GM23338 (cell line): ENCODE data around the gene PITHD1. TPM values are rescaled to one million over a fixed set of nuclear protein-coding genes. Genes with fewer than 3 reads are reported as not detected.
A peak's percentile ranks its signal among the peaks of the same experiment; 100 is the strongest.
"Not testable (repeated sequence)": the region's sequence is repeated elsewhere in the genome, so short reads cannot be mapped to it uniquely, and the experiment has no call there.

ENCODE experiments used
- ATAC-seq: fragments of 200-7000 bp; cut with Tn5 transposase; 3 replicates; pipeline ENCODE4 v1.9.1; 2020
- DNase-seq: peaks from one replicate; pipeline ENCODE4 v3.0.0-alpha.2; 2015; ENCODE audit warnings: low spot score
- H2AFZ ChIP-seq: fragments of 200-600 bp; sonication (generic); 2 replicates; pipeline ENCODE4 v1.8.0; 2016; ENCODE audit warnings: antibody characterized with exemption, mild to moderate bottlenecking, moderate library complexity
- H3F3A ChIP-seq: fragments of 200-600 bp; sonication (generic); replicated peaks from 2 replicates; pipeline ENCODE4 v1.8.0; 2017; ENCODE audit warnings: antibody characterized with exemption, mixed run types, low read depth
- H3K27ac ChIP-seq: fragments of 200-600 bp; sonication (generic); 2 replicates; pipeline ENCODE4 v1.6.1; 2016; ENCODE audit warnings: low read depth
- H3K27me3 ChIP-seq: fragments of 200-600 bp; sonication (generic); 2 replicates; pipeline ENCODE4 v1.8.0; 2016; ENCODE audit warnings: mild to moderate bottlenecking, mixed run types, moderate library complexity; ENCODE audit not compliant: insufficient read depth
- H3K36me3 ChIP-seq: fragments of 200-600 bp; sonication (generic); 2 replicates; pipeline ENCODE4 v1.8.0; 2016; ENCODE audit warnings: mild to moderate bottlenecking; ENCODE audit not compliant: insufficient read depth
- H3K4me1 ChIP-seq: fragments of 200-600 bp; sonication (generic); 2 replicates; pipeline ENCODE4 v1.8.0; 2016; ENCODE audit warnings: mild to moderate bottlenecking, moderate library complexity; ENCODE audit not compliant: insufficient read depth
- H3K4me2 ChIP-seq: fragments of 200-600 bp; sonication (generic); 2 replicates; pipeline ENCODE4 v1.7.1; 2017; ENCODE audit warnings: mixed run types
- H3K4me3 ChIP-seq: fragments of 200-600 bp; sonication (generic); 2 replicates; pipeline ENCODE4 v1.6.1; 2016; ENCODE audit warnings: mixed run types
- H3K79me2 ChIP-seq: fragments of 200-600 bp; sonication (generic); replicated peaks from 2 replicates; pipeline ENCODE4 v1.8.0; 2017; ENCODE audit warnings: mild to moderate bottlenecking; ENCODE audit not compliant: insufficient read depth
- H3K9me2 ChIP-seq: fragments of 200-600 bp; sonication (generic); 2 replicates; pipeline ENCODE4 v1.8.0; 2017; ENCODE audit not compliant: insufficient read depth
- H4K20me1 ChIP-seq: fragments of 200-600 bp; sonication (generic); replicated peaks from 2 replicates; pipeline ENCODE4 v1.8.0; 2017; ENCODE audit warnings: mild to moderate bottlenecking; ENCODE audit not compliant: insufficient read depth
- H3K27ac Mint-ChIP-seq: 2 replicates; pipeline ENCODE4 v1.8.0; 2020; ENCODE audit warnings: inconsistent platforms, mild to moderate bottlenecking, moderate library complexity, mixed read lengths
- H3K27me3 Mint-ChIP-seq: 3 replicates; pipeline ENCODE4 v1.8.0; 2022; ENCODE audit warnings: low read depth, mild to moderate bottlenecking, moderate library complexity, mixed read lengths, inconsistent platforms; ENCODE audit not compliant: insufficient read depth, poor library complexity
- H3K36me3 Mint-ChIP-seq: 3 replicates; pipeline ENCODE4 v1.8.0; 2021; ENCODE audit warnings: low read depth, mild to moderate bottlenecking, inconsistent platforms, moderate library complexity, mixed read lengths
- H3K4me1 Mint-ChIP-seq: 3 replicates; pipeline ENCODE4 v1.8.0; 2020; ENCODE audit warnings: mild to moderate bottlenecking, inconsistent platforms, mixed read lengths
- H3K4me3 Mint-ChIP-seq: 3 replicates; pipeline ENCODE4 v1.8.0; 2021; ENCODE audit warnings: moderate library complexity, mild to moderate bottlenecking, inconsistent platforms, mixed read lengths
- H3K9me3 Mint-ChIP-seq: 3 replicates; pipeline ENCODE4 v1.8.0; 2020; ENCODE audit warnings: moderate library complexity, mild to moderate bottlenecking, inconsistent platforms, mixed read lengths
- EZH2 ChIP-seq: fragments of 200-600 bp; sonication (generic); IDR thresholded peaks from one replicate; pipeline ENCODE4 v1.8.0; 2017; ENCODE audit warnings: antibody characterized with exemption, mild to moderate bottlenecking, low read depth; ENCODE audit not compliant: unreplicated experiment
- EZH2phosphoT487 ChIP-seq: fragments of 200-600 bp; sonication (generic); IDR thresholded peaks from one replicate; pipeline ENCODE4 v1.8.1; 2018; ENCODE audit warnings: antibody characterized with exemption; ENCODE audit not compliant: unreplicated experiment
- JUNB ChIP-seq: IDR thresholded peaks from one replicate; pipeline ENCODE4 v1.6.1; 2016; ENCODE audit warnings: antibody characterized with exemption; ENCODE audit not compliant: unreplicated experiment
- NANOG ChIP-seq: IDR thresholded peaks from 2 replicates; pipeline ENCODE4 v1.6.1; 2016; ENCODE audit warnings: antibody characterized with exemption, borderline replicate concordance
- POLR2AphosphoS5 ChIP-seq: IDR thresholded peaks from 2 replicates; pipeline ENCODE4 v1.6.1; 2016; ENCODE audit warnings: antibody characterized with exemption, low read depth
- STAT1 ChIP-seq: IDR thresholded peaks from one replicate; pipeline ENCODE4 v1.6.1; 2016; ENCODE audit warnings: antibody characterized with exemption; ENCODE audit not compliant: unreplicated experiment
- polyA plus RNA-seq: library from polyadenylated mRNA; unstranded; fragments of >200 nt; fragmentation: Nextera tagmentation; extraction: Ambion mirVana; gene quantifications from 2 replicates; pipeline ENCODE4 v1.2.1, GENCODE V29; 2016
- total RNA-seq: library from RNA; depleted of rRNA; stranded (reverse); fragments of >200 nt; shearing (Covaris generic); gene quantifications from 2 replicates; pipeline ENCODE4 v1.2.3, GENCODE V29; 2014
- TF ChIP-seq, protein P1 (sequence below): fragments of 250-450 bp; sonication (Bioruptor Pico); IDR thresholded peaks from 2 replicates; pipeline ENCODE4 v1.5.0; 2020; ENCODE audit warnings: mild to moderate bottlenecking, moderate library complexity
- TF ChIP-seq, protein P2 (sequence below): IDR thresholded peaks from 2 replicates; pipeline ENCODE4 v1.6.1; 2016; ENCODE audit warnings: antibody characterized with exemption
- TF ChIP-seq, protein P3 (sequence below), 2 experiments: fragments of 200-600 bp in 1 of 2; sonication (generic) in 1 of 2; conservative IDR thresholded peaks; 2 replicates each; pipeline versions ENCODE4 v1.5.1 to v1.6.1; 2016 to 2017; ENCODE audit warnings: antibody characterized with exemption in 2 of 2, low read depth in 2 of 2, mild to moderate bottlenecking in 2 of 2, moderate library complexity in 1 of 2
- TF ChIP-seq, protein P4 (sequence below): IDR thresholded peaks from one replicate; pipeline ENCODE4 v1.6.1; 2018; ENCODE audit warnings: antibody characterized with exemption; ENCODE audit not compliant: unreplicated experiment

PITHD1 gene
- total and polyA plus RNA-seq, 2 experiments from 2014 or later: 52.9 to 99.0 TPM

DNA sequence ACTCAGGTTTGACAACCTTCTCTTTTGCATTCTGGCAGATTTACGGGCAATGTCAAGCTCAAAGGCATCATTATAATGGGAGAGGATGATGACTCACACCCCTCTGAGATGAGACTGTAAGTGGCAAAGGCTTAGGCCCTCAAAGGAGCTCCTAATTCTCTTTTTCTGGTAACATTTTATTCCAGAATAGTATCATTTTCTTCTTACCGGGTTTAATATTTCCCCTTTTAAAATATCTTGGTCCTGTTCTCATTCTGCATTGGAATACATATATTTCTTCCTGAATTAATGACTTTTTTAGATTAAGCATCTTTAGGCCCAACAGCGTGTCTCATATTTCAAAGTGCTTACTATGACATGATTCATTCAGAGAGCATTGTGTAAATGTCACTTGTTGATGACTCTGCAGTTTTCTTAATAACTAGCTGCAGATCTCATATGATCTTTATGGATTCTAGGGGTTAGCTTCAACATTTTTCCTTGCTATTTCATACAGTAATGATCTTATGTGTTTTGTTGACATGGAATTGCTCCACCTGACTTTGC is 1.7 kb downstream of the PITHD1 start:
- H3K4me3 Mint-ChIP-seq: peak overlapping the region; percentile 96
- peaks cover 33% of the 10 kb centered on the region for H3K36me3 Mint-ChIP-seq
- peaks cover 23% of the 10 kb centered on the region for H3K36me3 ChIP-seq
- peaks cover 13% of the 10 kb centered on the region for H3K4me1 Mint-ChIP-seq
- H3K27ac ChIP-seq: no peak overlapping the region
- H3K9me2 ChIP-seq: no peaks in the 10 kb centered on the region
- H3K4me1 ChIP-seq: peaks cover 18% of the 10 kb centered on the region; the same call in 1 of the 2 replicates
- H3K27me3 Mint-ChIP-seq: peaks cover 4% of the 10 kb centered on the region
- peak overlapping the region; percentile 95 for H3K4me2 ChIP-seq
- peak overlapping the region; percentile 97 for H3K4me3 ChIP-seq
- no peaks in the 10 kb centered on the region for H3K9me3 Mint-ChIP-seq
- no peaks in the 10 kb centered on the region for H3K27me3 ChIP-seq
- ATAC-seq (no peak), DNase-seq (no peak)
- H3K27ac Mint-ChIP-seq: no peak overlapping the region
- peaks cover 65% of the 10 kb centered on the region for H3K79me2 ChIP-seq
- no peak overlapping the region for H2AFZ ChIP-seq
- peaks cover 17% of the 10 kb centered on the region for H4K20me1 ChIP-seq
- TF ChIP-seq EZH2: no peak
- TF ChIP-seq, protein P1, sequence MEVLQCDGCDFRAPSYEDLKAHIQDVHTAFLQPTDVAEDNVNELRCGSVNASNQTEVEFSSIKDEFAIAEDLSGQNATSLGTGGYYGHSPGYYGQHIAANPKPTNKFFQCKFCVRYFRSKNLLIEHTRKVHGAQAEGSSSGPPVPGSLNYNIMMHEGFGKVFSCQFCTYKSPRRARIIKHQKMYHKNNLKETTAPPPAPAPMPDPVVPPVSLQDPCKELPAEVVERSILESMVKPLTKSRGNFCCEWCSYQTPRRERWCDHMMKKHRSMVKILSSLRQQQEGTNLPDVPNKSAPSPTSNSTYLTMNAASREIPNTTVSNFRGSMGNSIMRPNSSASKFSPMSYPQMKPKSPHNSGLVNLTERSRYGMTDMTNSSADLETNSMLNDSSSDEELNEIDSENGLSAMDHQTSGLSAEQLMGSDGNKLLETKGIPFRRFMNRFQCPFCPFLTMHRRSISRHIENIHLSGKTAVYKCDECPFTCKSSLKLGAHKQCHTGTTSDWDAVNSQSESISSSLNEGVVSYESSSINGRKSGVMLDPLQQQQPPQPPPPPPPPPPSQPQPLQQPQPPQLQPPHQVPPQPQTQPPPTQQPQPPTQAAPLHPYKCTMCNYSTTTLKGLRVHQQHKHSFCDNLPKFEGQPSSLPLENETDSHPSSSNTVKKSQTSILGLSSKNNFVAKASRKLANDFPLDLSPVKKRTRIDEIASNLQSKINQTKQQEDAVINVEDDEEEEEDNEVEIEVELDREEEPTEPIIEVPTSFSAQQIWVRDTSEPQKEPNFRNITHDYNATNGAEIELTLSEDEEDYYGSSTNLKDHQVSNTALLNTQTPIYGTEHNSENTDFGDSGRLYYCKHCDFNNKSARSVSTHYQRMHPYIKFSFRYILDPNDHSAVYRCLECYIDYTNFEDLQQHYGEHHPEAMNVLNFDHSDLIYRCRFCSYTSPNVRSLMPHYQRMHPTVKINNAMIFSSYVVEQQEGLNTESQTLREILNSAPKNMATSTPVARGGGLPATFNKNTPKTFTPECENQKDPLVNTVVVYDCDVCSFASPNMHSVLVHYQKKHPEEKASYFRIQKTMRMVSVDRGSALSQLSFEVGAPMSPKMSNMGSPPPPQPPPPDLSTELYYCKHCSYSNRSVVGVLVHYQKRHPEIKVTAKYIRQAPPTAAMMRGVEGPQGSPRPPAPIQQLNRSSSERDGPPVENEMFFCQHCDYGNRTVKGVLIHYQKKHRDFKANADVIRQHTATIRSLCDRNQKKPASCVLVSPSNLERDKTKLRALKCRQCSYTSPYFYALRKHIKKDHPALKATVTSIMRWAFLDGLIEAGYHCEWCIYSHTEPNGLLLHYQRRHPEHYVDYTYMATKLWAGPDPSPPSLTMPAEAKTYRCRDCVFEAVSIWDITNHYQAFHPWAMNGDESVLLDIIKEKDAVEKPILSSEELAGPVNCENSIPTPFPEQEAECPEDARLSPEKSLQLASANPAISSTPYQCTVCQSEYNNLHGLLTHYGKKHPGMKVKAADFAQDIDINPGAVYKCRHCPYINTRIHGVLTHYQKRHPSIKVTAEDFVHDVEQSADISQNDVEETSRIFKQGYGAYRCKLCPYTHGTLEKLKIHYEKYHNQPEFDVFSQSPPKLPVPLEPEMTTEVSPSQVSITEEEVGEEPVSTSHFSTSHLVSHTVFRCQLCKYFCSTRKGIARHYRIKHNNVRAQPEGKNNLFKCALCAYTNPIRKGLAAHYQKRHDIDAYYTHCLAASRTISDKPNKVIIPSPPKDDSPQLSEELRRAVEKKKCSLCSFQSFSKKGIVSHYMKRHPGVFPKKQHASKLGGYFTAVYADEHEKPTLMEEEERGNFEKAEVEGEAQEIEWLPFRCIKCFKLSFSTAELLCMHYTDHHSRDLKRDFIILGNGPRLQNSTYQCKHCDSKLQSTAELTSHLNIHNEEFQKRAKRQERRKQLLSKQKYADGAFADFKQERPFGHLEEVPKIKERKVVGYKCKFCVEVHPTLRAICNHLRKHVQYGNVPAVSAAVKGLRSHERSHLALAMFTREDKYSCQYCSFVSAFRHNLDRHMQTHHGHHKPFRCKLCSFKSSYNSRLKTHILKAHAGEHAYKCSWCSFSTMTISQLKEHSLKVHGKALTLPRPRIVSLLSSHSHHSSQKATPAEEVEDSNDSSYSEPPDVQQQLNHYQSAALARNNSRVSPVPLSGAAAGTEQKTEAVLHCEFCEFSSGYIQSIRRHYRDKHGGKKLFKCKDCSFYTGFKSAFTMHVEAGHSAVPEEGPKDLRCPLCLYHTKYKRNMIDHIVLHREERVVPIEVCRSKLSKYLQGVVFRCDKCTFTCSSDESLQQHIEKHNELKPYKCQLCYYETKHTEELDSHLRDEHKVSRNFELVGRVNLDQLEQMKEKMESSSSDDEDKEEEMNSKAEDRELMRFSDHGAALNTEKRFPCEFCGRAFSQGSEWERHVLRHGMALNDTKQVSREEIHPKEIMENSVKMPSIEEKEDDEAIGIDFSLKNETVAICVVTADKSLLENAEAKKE (CRISPR knock-in tag): no peak
- no peak for TF ChIP-seq STAT1
- no peak for TF ChIP-seq POLR2AphosphoS5
- TF ChIP-seq JUNB: no peak
- TF ChIP-seq EZH2phosphoT487: no peak
- TF ChIP-seq NANOG: no peak
- TF ChIP-seq, protein P2, sequence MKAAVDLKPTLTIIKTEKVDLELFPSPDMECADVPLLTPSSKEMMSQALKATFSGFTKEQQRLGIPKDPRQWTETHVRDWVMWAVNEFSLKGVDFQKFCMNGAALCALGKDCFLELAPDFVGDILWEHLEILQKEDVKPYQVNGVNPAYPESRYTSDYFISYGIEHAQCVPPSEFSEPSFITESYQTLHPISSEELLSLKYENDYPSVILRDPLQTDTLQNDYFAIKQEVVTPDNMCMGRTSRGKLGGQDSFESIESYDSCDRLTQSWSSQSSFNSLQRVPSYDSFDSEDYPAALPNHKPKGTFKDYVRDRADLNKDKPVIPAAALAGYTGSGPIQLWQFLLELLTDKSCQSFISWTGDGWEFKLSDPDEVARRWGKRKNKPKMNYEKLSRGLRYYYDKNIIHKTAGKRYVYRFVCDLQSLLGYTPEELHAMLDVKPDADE: no peak
- TF ChIP-seq, protein P3, sequence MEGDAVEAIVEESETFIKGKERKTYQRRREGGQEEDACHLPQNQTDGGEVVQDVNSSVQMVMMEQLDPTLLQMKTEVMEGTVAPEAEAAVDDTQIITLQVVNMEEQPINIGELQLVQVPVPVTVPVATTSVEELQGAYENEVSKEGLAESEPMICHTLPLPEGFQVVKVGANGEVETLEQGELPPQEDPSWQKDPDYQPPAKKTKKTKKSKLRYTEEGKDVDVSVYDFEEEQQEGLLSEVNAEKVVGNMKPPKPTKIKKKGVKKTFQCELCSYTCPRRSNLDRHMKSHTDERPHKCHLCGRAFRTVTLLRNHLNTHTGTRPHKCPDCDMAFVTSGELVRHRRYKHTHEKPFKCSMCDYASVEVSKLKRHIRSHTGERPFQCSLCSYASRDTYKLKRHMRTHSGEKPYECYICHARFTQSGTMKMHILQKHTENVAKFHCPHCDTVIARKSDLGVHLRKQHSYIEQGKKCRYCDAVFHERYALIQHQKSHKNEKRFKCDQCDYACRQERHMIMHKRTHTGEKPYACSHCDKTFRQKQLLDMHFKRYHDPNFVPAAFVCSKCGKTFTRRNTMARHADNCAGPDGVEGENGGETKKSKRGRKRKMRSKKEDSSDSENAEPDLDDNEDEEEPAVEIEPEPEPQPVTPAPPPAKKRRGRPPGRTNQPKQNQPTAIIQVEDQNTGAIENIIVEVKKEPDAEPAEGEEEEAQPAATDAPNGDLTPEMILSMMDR (conservative IDR thresholded peaks at IDR 0.05; ENCODE audit: low read depth in 2 of 2): no peak
- TF ChIP-seq, protein P4, sequence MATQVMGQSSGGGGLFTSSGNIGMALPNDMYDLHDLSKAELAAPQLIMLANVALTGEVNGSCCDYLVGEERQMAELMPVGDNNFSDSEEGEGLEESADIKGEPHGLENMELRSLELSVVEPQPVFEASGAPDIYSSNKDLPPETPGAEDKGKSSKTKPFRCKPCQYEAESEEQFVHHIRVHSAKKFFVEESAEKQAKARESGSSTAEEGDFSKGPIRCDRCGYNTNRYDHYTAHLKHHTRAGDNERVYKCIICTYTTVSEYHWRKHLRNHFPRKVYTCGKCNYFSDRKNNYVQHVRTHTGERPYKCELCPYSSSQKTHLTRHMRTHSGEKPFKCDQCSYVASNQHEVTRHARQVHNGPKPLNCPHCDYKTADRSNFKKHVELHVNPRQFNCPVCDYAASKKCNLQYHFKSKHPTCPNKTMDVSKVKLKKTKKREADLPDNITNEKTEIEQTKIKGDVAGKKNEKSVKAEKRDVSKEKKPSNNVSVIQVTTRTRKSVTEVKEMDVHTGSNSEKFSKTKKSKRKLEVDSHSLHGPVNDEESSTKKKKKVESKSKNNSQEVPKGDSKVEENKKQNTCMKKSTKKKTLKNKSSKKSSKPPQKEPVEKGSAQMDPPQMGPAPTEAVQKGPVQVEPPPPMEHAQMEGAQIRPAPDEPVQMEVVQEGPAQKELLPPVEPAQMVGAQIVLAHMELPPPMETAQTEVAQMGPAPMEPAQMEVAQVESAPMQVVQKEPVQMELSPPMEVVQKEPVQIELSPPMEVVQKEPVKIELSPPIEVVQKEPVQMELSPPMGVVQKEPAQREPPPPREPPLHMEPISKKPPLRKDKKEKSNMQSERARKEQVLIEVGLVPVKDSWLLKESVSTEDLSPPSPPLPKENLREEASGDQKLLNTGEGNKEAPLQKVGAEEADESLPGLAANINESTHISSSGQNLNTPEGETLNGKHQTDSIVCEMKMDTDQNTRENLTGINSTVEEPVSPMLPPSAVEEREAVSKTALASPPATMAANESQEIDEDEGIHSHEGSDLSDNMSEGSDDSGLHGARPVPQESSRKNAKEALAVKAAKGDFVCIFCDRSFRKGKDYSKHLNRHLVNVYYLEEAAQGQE: no peak
- H3F3A ChIP-seq: peaks cover 4% of the 10 kb centered on the region; the same call in 1 of the 2 replicates

DNA sequence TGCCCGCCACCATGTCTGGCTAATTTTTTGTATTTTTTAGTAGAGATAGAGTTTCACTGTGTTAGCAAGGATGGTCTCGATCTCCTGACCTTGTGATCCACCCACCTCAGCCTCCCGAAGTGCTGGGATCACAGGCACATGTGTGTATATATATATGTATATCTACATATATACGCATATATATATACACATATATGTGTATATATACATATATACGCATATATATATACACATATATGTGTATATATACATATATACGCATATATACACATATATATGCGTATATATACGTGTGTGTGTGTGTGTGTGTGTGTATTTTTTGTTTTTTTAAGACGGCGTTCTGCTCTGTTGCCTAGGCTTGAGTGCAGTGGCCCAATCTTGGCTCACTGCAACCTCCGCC is 4.9 kb downstream of the PITHD1 start:
- not testable (repeated sequence) for H3K9me3 Mint-ChIP-seq, H3K4me2 ChIP-seq, H2AFZ ChIP-seq, H3K4me1 ChIP-seq, H3K4me1 Mint-ChIP-seq, H3K27me3 Mint-ChIP-seq, H3F3A ChIP-seq, H3K9me2 ChIP-seq, H3K27ac Mint-ChIP-seq, H3K27me3 ChIP-seq, DNase-seq, H3K27ac ChIP-seq, H3K4me3 Mint-ChIP-seq, H3K4me3 ChIP-seq, ATAC-seq
- Histone ChIP-seq H4K20me1 (peaks cover 19% of the 10 kb centered on the region), H3K36me3 (peaks cover 36% of the 10 kb centered on the region), H3K79me2 (peaks cover 50% of the 10 kb centered on the region)
- H3K36me3 Mint-ChIP-seq: peaks cover 64% of the 10 kb centered on the region
